ENCODE measurements around the gene DDX3X.

DNA sequence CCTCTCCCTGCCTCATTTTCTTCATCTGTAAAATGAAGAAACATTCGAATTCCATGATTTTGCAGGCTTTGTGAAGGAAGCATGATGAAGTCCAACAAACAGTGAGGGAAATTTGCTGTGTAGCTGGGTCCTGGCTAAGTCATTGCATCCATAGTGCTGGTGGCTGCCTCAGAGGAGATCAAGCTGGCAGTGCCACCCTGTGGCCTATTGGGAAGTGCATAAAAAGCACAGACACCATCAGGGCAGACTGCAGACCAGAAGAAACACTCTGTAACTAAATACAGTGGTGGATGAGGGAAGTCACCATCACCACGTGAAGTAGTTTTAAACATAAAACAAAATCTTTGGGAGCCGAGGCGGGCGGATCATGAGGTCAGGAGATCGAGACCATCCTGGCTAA is 40.7 kb upstream of the DDX3X start:
- TF ChIP-seq POLR2A (IDR thresholded peaks at IDR 0.05) = no peak
- TF ChIP-seq, protein P1, sequence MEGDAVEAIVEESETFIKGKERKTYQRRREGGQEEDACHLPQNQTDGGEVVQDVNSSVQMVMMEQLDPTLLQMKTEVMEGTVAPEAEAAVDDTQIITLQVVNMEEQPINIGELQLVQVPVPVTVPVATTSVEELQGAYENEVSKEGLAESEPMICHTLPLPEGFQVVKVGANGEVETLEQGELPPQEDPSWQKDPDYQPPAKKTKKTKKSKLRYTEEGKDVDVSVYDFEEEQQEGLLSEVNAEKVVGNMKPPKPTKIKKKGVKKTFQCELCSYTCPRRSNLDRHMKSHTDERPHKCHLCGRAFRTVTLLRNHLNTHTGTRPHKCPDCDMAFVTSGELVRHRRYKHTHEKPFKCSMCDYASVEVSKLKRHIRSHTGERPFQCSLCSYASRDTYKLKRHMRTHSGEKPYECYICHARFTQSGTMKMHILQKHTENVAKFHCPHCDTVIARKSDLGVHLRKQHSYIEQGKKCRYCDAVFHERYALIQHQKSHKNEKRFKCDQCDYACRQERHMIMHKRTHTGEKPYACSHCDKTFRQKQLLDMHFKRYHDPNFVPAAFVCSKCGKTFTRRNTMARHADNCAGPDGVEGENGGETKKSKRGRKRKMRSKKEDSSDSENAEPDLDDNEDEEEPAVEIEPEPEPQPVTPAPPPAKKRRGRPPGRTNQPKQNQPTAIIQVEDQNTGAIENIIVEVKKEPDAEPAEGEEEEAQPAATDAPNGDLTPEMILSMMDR (IDR thresholded peaks at IDR 0.05) = no peak

Measured in lower leg skin (tissue), 3 donors.